IMR-90 (cell line): Measurements from ENCODE around the gene SLIT3.

Experiments
- BHLHE40 ChIP-seq: fragments of 150-350 bp; IDR thresholded peaks from 2 replicates; pipeline ENCODE4 v1.6.1; 2016; ENCODE audit warnings: mild to moderate bottlenecking, low read depth, low read length
- MAFK ChIP-seq: IDR thresholded peaks from 2 replicates; pipeline ENCODE4 v1.6.1; 2012; ENCODE audit warnings: low read depth, low read length, improper control_type of control experiment
- MAZ ChIP-seq: IDR thresholded peaks from 2 replicates; pipeline ENCODE4 v1.6.1; 2012; ENCODE audit warnings: low read depth, mild to moderate bottlenecking, low read length, improper control_type of control experiment, moderate library complexity, borderline replicate concordance
- POLR2A ChIP-seq: IDR thresholded peaks from 2 replicates; pipeline ENCODE4 v1.6.1; 2012; ENCODE audit warnings: mild to moderate bottlenecking, low read depth, low read length
- RAD21 ChIP-seq: IDR thresholded peaks from 2 replicates; pipeline ENCODE4 v1.6.1; 2012; ENCODE audit warnings: low read length, improper control_type of control experiment
- RCOR1 ChIP-seq: IDR thresholded peaks from 2 replicates; pipeline ENCODE4 v1.6.1; 2012; ENCODE audit warnings: mild to moderate bottlenecking, low read length, improper control_type of control experiment; ENCODE audit not compliant: insufficient replicate concordance
- RFX5 ChIP-seq: IDR thresholded peaks from 2 replicates; pipeline ENCODE4 v1.8.0; 2012; ENCODE audit warnings: low read depth, mild to moderate bottlenecking, low read length, moderate library complexity
- SMC3 ChIP-seq: fragments of 150-350 bp; IDR thresholded peaks from 2 replicates; pipeline ENCODE4 v1.6.1; 2016; ENCODE audit warnings: low read depth, mild to moderate bottlenecking, antibody characterized with exemption, low read length, moderate library complexity
- TF ChIP-seq, protein P1 (sequence below): conservative IDR thresholded peaks from 2 replicates; pipeline ENCODE4 v1.5.1; 2012; ENCODE audit warnings: mild to moderate bottlenecking, low read depth, low read length, improper control_type of control experiment
- TF ChIP-seq, protein P2 (sequence below): fragments of 150-350 bp; IDR thresholded peaks from 2 replicates; pipeline ENCODE4 v1.6.1; 2017; ENCODE audit warnings: mild to moderate bottlenecking, antibody characterized with exemption, low read length, low read depth
- TF ChIP-seq, protein P3 (sequence below): fragments of 150-350 bp; IDR thresholded peaks from 2 replicates; pipeline ENCODE4 v1.6.1; 2016; ENCODE audit warnings: low read depth, mild to moderate bottlenecking, low read length, moderate library complexity, borderline replicate concordance

DNA sequence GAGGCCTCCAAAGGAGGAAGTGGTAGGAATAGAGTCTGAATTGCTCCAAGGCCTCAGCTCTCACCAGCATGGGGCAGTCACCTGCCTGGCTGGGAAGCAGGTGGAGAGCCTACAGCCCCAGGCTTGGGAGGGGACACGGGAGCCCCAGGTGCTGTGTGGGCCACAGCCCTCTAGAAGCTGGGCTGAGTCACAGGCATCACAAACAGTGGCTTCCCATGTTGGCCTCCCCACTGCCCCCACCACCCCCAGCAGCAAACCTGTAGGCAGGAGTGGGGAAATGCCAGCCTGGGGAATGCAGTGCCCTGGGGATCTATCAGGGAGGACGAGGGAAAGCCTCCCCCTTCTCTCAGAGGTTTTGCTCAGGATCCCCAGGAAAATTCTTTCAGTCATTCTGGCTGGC, 309.6 kb downstream of the SLIT3 start:
- TF ChIP-seq POLR2A (no peak), RAD21 (no peak), RFX5 (no peak), MAZ (no peak), SMC3 (no peak), RCOR1 (no peak), MAFK (no peak), BHLHE40 (no peak)
- TF ChIP-seq, protein P1, sequence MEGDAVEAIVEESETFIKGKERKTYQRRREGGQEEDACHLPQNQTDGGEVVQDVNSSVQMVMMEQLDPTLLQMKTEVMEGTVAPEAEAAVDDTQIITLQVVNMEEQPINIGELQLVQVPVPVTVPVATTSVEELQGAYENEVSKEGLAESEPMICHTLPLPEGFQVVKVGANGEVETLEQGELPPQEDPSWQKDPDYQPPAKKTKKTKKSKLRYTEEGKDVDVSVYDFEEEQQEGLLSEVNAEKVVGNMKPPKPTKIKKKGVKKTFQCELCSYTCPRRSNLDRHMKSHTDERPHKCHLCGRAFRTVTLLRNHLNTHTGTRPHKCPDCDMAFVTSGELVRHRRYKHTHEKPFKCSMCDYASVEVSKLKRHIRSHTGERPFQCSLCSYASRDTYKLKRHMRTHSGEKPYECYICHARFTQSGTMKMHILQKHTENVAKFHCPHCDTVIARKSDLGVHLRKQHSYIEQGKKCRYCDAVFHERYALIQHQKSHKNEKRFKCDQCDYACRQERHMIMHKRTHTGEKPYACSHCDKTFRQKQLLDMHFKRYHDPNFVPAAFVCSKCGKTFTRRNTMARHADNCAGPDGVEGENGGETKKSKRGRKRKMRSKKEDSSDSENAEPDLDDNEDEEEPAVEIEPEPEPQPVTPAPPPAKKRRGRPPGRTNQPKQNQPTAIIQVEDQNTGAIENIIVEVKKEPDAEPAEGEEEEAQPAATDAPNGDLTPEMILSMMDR = no peak
- TF ChIP-seq, protein P2, sequence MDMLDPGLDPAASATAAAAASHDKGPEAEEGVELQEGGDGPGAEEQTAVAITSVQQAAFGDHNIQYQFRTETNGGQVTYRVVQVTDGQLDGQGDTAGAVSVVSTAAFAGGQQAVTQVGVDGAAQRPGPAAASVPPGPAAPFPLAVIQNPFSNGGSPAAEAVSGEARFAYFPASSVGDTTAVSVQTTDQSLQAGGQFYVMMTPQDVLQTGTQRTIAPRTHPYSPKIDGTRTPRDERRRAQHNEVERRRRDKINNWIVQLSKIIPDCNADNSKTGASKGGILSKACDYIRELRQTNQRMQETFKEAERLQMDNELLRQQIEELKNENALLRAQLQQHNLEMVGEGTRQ = no peak
- TF ChIP-seq, protein P3, sequence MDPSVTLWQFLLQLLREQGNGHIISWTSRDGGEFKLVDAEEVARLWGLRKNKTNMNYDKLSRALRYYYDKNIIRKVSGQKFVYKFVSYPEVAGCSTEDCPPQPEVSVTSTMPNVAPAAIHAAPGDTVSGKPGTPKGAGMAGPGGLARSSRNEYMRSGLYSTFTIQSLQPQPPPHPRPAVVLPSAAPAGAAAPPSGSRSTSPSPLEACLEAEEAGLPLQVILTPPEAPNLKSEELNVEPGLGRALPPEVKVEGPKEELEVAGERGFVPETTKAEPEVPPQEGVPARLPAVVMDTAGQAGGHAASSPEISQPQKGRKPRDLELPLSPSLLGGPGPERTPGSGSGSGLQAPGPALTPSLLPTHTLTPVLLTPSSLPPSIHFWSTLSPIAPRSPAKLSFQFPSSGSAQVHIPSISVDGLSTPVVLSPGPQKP = no peak
